HepG2 (cell line): ENCODE data around the gene NDOR1. TPM values are rescaled to one million over a fixed set of nuclear protein-coding genes. Genes with fewer than 3 reads are reported as not detected.

Experiments used
- AGO2 ChIP-seq: fragments of 200-400 bp; formaldehyde crosslinking; optimal IDR thresholded peaks from 2 replicates; pipeline ENCODE3; 2017; ENCODE audit warnings: mild to moderate bottlenecking, low read depth, low read length, moderate library complexity
- AHR ChIP-seq: IDR thresholded peaks from 2 replicates; pipeline ENCODE4 v1.6.1; 2018; ENCODE audit warnings: missing genetic modification reagents, missing compliant biosample characterization
- ARNTL ChIP-seq: sonication (generic); formaldehyde crosslinking; IDR thresholded peaks from 2 replicates; pipeline ENCODE4 v1.4.0; 2020; ENCODE audit warnings: mild to moderate bottlenecking, missing genetic modification reagents
- DRAP1 ChIP-seq: IDR thresholded peaks from 2 replicates; pipeline ENCODE4 v1.6.1; 2016; ENCODE audit warnings: missing genetic modification reagents, missing compliant biosample characterization
- FOSL2 ChIP-seq: sonication (generic); formaldehyde crosslinking; IDR thresholded peaks from 2 replicates; pipeline ENCODE4 v1.4.0; 2020; ENCODE audit warnings: missing genetic modification reagents
- HCFC1 ChIP-seq: fragments of 150-350 bp; IDR thresholded peaks from 2 replicates; pipeline ENCODE4 v1.6.1; 2014; ENCODE audit warnings: low read depth, low read length
- HDAC1 ChIP-seq: sonication (generic); formaldehyde crosslinking; IDR thresholded peaks from 2 replicates; pipeline ENCODE4 v1.5.1; 2020; ENCODE audit warnings: mild to moderate bottlenecking, missing genetic modification reagents
- HNRNPH1 ChIP-seq: fragments of 200-400 bp; formaldehyde crosslinking; optimal IDR thresholded peaks from 2 replicates; pipeline ENCODE3; 2017; ENCODE audit warnings: mild to moderate bottlenecking, low read depth, low read length
- HOXA3 ChIP-seq: sonication (generic); formaldehyde crosslinking; IDR thresholded peaks from 2 replicates; pipeline ENCODE4 v1.5.0; 2020; ENCODE audit warnings: missing genetic modification reagents
- JDP2 ChIP-seq: sonication (generic); formaldehyde crosslinking; IDR thresholded peaks from 2 replicates; pipeline ENCODE4 v1.8.1; 2022; ENCODE audit warnings: missing genetic modification reagents, borderline replicate concordance
- MAX ChIP-seq: IDR thresholded peaks from 2 replicates; pipeline ENCODE4 v1.6.1; 2012; ENCODE audit warnings: inconsistent platforms
- NCOA2 ChIP-seq: sonication (generic); formaldehyde crosslinking; IDR thresholded peaks from 2 replicates; pipeline ENCODE4 v1.8.0; 2022; ENCODE audit warnings: inconsistent platforms
- NRL ChIP-seq: sonication (generic); formaldehyde crosslinking; IDR thresholded peaks from 2 replicates; pipeline ENCODE4 v1.5.0; 2020; ENCODE audit warnings: missing genetic modification reagents, mild to moderate bottlenecking, moderate library complexity, borderline replicate concordance
- PHF8 ChIP-seq: sonication (generic); formaldehyde crosslinking; IDR thresholded peaks from 2 replicates; pipeline ENCODE4 v1.5.0; 2020; ENCODE audit warnings: missing genetic modification reagents
- PRDM15 ChIP-seq: sonication (generic); formaldehyde crosslinking; IDR thresholded peaks from 2 replicates; pipeline ENCODE4 v1.4.0; 2020; ENCODE audit warnings: missing genetic modification reagents
- PRMT3 ChIP-seq: sonication (generic); formaldehyde crosslinking; IDR thresholded peaks from 2 replicates; pipeline ENCODE4 v1.8.1; 2022; ENCODE audit warnings: low read depth, mild to moderate bottlenecking, moderate library complexity, missing genetic modification reagents, borderline replicate concordance
- SKI ChIP-seq: fragments of 450-650 bp; IDR thresholded peaks from one replicate; pipeline ENCODE4 v1.6.1; 2018; ENCODE audit warnings: mild to moderate bottlenecking; ENCODE audit not compliant: partially characterized antibody
- SMAD3 ChIP-seq: sonication (generic); formaldehyde crosslinking; IDR thresholded peaks from 2 replicates; pipeline ENCODE4 v1.4.0; 2020; ENCODE audit warnings: missing genetic modification reagents
- SP1 ChIP-seq, 2 experiments: fragments of 450-650 bp in 1 of 2; sonication (generic) in 1 of 2; formaldehyde crosslinking in 1 of 2; IDR thresholded peaks; 2 replicates each; pipeline versions ENCODE4 v1.4.0 to v1.6.1; 2016 to 2020; ENCODE audit warnings: missing genetic modification reagents in 1 of 2
- SRY ChIP-seq: sonication (generic); formaldehyde crosslinking; IDR thresholded peaks from 2 replicates; pipeline ENCODE4 v1.8.0; 2022; ENCODE audit warnings: mild to moderate bottlenecking, missing genetic modification reagents
- STAT6 ChIP-seq: sonication (generic); formaldehyde crosslinking; IDR thresholded peaks from 2 replicates; pipeline ENCODE4 v1.4.0; 2020; ENCODE audit warnings: missing genetic modification reagents, mild to moderate bottlenecking, borderline replicate concordance
- YEATS4 ChIP-seq: sonication (generic); formaldehyde crosslinking; IDR thresholded peaks from 2 replicates; pipeline ENCODE4 v1.4.0; 2020; ENCODE audit warnings: missing genetic modification reagents, borderline replicate concordance
- ZNF557 ChIP-seq: sonication (generic); formaldehyde crosslinking; IDR thresholded peaks from 2 replicates; pipeline ENCODE4 v1.4.0; 2020; ENCODE audit warnings: missing genetic modification reagents
- polyA plus RNA-seq, 8 experiments: library from polyadenylated mRNA; depleted of rRNA in 3 of 8; stranded (reverse) in 7 of 8; unstranded in 1 of 8; fragments of >200 nt; fragmentation: Illumina TruSeq in 4 of 8; extraction: Trizol in 4 of 8; gene quantifications; 2 replicates each; pipeline versions ENCODE4 v1.2.1 to v1.2.3, GENCODE V29; 2011 to 2016; ENCODE audit warnings: low read depth in 4 of 8, missing spikeins in 1 of 8, mixed read lengths in 1 of 8; ENCODE audit not compliant: insufficient read depth in 1 of 8
- total RNA-seq, 5 experiments: library from RNA; depleted of rRNA; stranded (reverse); fragments of >200 nt; fragmentation: Illumina TruSeq; extraction: Trizol; gene quantifications; 2 replicates each; pipeline ENCODE4 v1.2.3, GENCODE V29; 2016; ENCODE audit warnings: low read depth in 1 of 5

The NDOR1 gene
- total and polyA plus RNA-seq, 2 of the 13 experiments (the other 11 are each of a cell fraction or from before 2014, with no cell fraction given): 3.6 to 8.7 TPM

DNA sequence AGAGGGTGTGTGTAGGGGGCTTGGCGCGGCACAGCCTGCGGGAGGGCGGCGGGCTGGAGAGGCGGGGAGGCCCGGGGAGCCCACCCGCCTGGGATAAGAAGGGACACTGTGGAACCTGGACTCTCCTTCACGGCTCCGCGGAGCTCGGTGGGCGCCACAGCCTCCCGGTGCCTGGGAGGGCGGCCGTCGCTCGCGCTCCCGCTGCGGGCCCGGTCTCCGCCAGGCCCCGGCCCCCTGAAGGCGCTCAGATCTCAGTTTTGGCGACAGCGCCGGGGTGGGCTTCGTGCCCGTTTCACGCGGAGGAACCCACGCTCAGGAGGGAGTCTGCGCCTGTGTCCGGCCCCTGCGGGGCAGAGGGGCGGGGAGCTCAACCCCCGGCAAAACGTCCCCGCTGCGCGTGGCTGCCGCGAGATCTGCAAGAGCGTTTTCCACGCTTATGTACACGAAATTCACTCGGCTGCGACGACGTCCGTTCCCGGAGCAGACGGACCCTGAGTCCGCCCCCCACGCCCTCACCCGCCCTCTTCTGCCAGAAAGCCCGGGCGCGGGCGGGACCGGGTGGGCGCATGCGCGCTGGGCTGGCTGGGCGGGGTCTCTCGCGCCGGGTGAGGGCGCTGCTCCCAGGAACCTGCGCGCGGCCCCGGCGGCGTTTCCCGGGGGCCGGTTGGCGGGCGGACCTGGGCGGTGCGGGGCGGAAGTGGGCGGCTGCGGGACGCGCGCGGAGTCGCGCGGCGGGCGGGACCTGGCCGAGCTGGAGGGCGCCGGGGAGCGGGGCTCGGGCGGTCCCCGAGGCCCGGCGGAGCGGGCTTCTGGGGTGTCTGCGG, 49.3 kb downstream of the NDOR1 start, which contains the start of gene NELFB (continued):
- TF ChIP-seq ARNTL (CRISPR knock-in tag) (0 out of 2 replicates have a peak, but pooled peaks have one; percentile 3), PRDM15 (peak; percentile 61), HDAC1 (CRISPR knock-in tag) (no peak; the same call in none of the 2 replicates), MAX (peak; percentile 70; the same call in 1 of the 2 replicates), HNRNPH1 (peak; percentile 94), AHR (CRISPR knock-in tag) (no peak), ZNF557 (CRISPR knock-in tag) (no peak), HOXA3 (CRISPR knock-in tag) (peak; percentile 94), JDP2 (CRISPR knock-in tag) (peak; percentile 63; the same call in 1 of the 2 replicates), SMAD3 (no peak), YEATS4 (CRISPR knock-in tag) (0 out of 2 replicates have a peak, but pooled peaks have one; percentile 69), PRMT3 (CRISPR knock-in tag) (no peak), SP1 (IDR thresholded peaks at IDR 0.05) (no peak), SP1 (CRISPR knock-in tag; IDR thresholded peaks at IDR 0.05) (peak; percentile 82), HCFC1 (peak; percentile 79), SRY (CRISPR knock-in tag) (peak; percentile 80), DRAP1 (CRISPR knock-in tag) (peak; percentile 64; the same call in 1 of the 2 replicates), AGO2 (peak; percentile 51), FOSL2 (peak; percentile 42), NCOA2 (CRISPR knock-in tag) (no peak), SKI (peak; percentile 23), NRL (CRISPR knock-in tag) (peak; percentile 36; the same call in 1 of the 2 replicates), STAT6 (no peak), PHF8 (CRISPR knock-in tag) (peak; percentile 23; the same call in 1 of the 2 replicates)
